HG03139 (cell line): ENCODE data around the gene RAI14.
"Not testable (repeated sequence)": the region's sequence is repeated elsewhere in the genome, so short reads cannot be mapped to it uniquely, and the experiment has no call there.

Experiments used
- ATAC-seq: cut with Tn5 transposase; IDR thresholded peaks from one replicate; pipeline ENCODE4 v1.9.1; 2021; ENCODE audit not compliant: unreplicated experiment

The RAI14 gene

GRCh38 chr5:34724741-34725140 lies 68.6 kb downstream of the RAI14 start:
- ATAC-seq: no peak

- ATAC-seq: not testable (repeated sequence)
Observed at GRCh38 chr5:34727166-34727749, 71.1 kb downstream of the RAI14 start.

GRCh38 chr5:34728236-34728635 lies 72.1 kb downstream of the RAI14 start:
- ATAC-seq: no peak

- no peak for ATAC-seq
Observed at GRCh38 chr5:34731435-34732232, 75.5 kb downstream of the RAI14 start.

- no peak for ATAC-seq
Observed at GRCh38 chr5:34734326-34734725, 78.2 kb downstream of the RAI14 start.

GRCh38 chr5:34735491-34736426 lies 79.6 kb downstream of the RAI14 start:
- ATAC-seq: no peak

GRCh38 chr5:34736445-34737115 lies 80.5 kb downstream of the RAI14 start:
- no peak for ATAC-seq

GRCh38 chr5:34737731-34738130 lies 81.6 kb downstream of the RAI14 start:
- no peak for ATAC-seq

- ATAC-seq: no peak
Observed at GRCh38 chr5:34738381-34738780, 82.3 kb downstream of the RAI14 start.

GRCh38 chr5:34740389-34740806 lies 84.3 kb downstream of the RAI14 start:
- no peak for ATAC-seq

GRCh38 chr5:34742061-34742460 lies 85.9 kb downstream of the RAI14 start:
- no peak for ATAC-seq

- ATAC-seq: no peak
Observed at GRCh38 chr5:34743878-34744277, 87.8 kb downstream of the RAI14 start.

- no peak for ATAC-seq
Observed at GRCh38 chr5:34748431-34748830, 92.3 kb downstream of the RAI14 start.

- no peak for ATAC-seq
Observed at GRCh38 chr5:34749431-34749873, 93.3 kb downstream of the RAI14 start.

GRCh38 chr5:34750206-34750605 lies 94.1 kb downstream of the RAI14 start:
- no peak for ATAC-seq

- no peak for ATAC-seq
Observed at GRCh38 chr5:34751807-34752736, 95.9 kb downstream of the RAI14 start.

- ATAC-seq: not testable (repeated sequence)
Observed at GRCh38 chr5:34753236-34753635, 97.1 kb downstream of the RAI14 start.

GRCh38 chr5:34755926-34756325 lies 99.8 kb downstream of the RAI14 start:
- ATAC-seq: no peak

- ATAC-seq: no peak
Observed at GRCh38 chr5:34756781-34757624, 100.9 kb downstream of the RAI14 start.
